ENCODE data around the gene PPP6R2. TPM values are rescaled to one million over a fixed set of nuclear protein-coding genes. Genes with fewer than 3 reads are reported as not detected.

The PPP6R2 gene
- polyA plus RNA-seq, 1 donor (not counting 4 experiments of a cell fraction or from before 2014, with no cell fraction given): 19.8 TPM

DNA sequence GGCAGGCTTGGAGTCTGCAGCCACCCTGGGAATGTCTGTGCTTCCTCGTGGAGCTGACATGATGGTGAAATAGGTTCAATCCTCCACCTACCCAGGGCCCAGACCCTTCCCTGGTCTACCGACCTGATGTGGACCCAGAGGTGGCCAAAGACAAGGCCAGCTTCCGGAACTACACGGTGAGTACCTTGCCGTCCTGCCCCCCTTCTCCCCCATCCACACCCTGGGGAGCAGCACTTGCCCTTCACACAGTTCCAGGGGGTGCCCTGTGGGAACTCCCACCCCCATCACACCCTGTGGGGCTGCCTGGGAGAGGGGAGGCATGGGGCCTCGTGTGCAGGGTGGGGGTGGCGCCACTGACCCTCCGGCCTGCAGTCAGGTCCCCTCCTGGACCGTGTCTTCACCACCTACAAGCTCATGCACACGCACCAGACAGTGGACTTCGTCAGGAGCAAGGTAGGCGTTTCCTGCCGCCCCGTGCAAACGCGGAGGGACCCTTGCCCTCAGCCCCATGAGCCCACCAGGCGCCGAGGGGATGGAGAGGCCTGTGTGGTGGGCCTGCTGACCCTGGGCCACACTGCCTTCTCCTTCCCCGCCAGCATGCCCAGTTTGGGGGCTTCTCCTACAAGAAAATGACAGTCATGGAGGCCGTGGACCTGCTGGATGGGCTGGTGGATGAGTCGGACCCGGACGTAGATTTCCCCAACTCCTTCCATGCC lies 144.3 kb downstream of the PPP6R2 start:
- Histone ChIP-seq H3K36me3 (ENCODE audit: control insufficient read depth in 2 of 2, extremely low read depth in 1 of 2, insufficient read depth in 2 of 2, low read length in 2 of 2) (no peaks in the 10 kb centered on the region), H2AFZ (ENCODE audit: control insufficient read depth, low read length) (no peak overlapping the region), H4K20me1 (ENCODE audit: control insufficient read depth, extremely low read depth, insufficient read depth, low read length) (peaks cover 3% of the 10 kb centered on the region), H3K9ac (ENCODE audit: control insufficient read depth, extremely low read depth, insufficient read depth, low read length) (no peak overlapping the region), H3K4me1 (ENCODE audit: control insufficient read depth, extremely low read depth, insufficient read depth, low read length) (no peaks in the 10 kb centered on the region), H3K9me3 (ENCODE audit: control insufficient read depth, low read depth, low read length) (no peaks in the 10 kb centered on the region), H3K9me1 (ENCODE audit: control insufficient read depth, extremely low read depth, insufficient read depth, low read length) (no peaks in the 10 kb centered on the region), H3K27me3 (ENCODE audit: control insufficient read depth, extremely low read depth, insufficient read depth, low read length) (peaks cover 13% of the 10 kb centered on the region), H3K27ac (ENCODE audit: control insufficient read depth, insufficient read depth, low read length) (no peak overlapping the region), H3K4me3 (ENCODE audit: control insufficient read depth in 2 of 3, extremely low read depth in 1 of 3, insufficient read depth in 2 of 3, low read depth in 1 of 3, low read length in 3 of 3) (no peak overlapping the region), H3K4me2 (ENCODE audit: control insufficient read depth, extremely low read depth, insufficient read depth, low read depth, low read length) (no peak overlapping the region), H3K79me2 (ENCODE audit: control insufficient read depth, insufficient read depth, low read length) (no peaks in the 10 kb centered on the region)
- TF ChIP-seq EZH2 (IDR thresholded peaks at IDR 0.05; ENCODE audit: low read length): no peak
- TF ChIP-seq, protein P1, sequence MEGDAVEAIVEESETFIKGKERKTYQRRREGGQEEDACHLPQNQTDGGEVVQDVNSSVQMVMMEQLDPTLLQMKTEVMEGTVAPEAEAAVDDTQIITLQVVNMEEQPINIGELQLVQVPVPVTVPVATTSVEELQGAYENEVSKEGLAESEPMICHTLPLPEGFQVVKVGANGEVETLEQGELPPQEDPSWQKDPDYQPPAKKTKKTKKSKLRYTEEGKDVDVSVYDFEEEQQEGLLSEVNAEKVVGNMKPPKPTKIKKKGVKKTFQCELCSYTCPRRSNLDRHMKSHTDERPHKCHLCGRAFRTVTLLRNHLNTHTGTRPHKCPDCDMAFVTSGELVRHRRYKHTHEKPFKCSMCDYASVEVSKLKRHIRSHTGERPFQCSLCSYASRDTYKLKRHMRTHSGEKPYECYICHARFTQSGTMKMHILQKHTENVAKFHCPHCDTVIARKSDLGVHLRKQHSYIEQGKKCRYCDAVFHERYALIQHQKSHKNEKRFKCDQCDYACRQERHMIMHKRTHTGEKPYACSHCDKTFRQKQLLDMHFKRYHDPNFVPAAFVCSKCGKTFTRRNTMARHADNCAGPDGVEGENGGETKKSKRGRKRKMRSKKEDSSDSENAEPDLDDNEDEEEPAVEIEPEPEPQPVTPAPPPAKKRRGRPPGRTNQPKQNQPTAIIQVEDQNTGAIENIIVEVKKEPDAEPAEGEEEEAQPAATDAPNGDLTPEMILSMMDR (optimal IDR thresholded peaks at IDR 0.05 in 1 of 3, IDR thresholded peaks at IDR 0.05 in 1 of 3, conservative IDR thresholded peaks at IDR 0.05 in 1 of 3; ENCODE audit: extremely low read depth in 1 of 3, insufficient read depth in 2 of 3, low read length in 3 of 3): no peak
- dilution Hi-C loops (cut with MboI; ENCODE audit: extremely low pct_ligation_motif_present, low sequenced_read_pairs): no loop called here
- DNase-seq (ENCODE audit: low read depth, low spot score) (no peak), FAIRE-seq (no peak)

DNA sequence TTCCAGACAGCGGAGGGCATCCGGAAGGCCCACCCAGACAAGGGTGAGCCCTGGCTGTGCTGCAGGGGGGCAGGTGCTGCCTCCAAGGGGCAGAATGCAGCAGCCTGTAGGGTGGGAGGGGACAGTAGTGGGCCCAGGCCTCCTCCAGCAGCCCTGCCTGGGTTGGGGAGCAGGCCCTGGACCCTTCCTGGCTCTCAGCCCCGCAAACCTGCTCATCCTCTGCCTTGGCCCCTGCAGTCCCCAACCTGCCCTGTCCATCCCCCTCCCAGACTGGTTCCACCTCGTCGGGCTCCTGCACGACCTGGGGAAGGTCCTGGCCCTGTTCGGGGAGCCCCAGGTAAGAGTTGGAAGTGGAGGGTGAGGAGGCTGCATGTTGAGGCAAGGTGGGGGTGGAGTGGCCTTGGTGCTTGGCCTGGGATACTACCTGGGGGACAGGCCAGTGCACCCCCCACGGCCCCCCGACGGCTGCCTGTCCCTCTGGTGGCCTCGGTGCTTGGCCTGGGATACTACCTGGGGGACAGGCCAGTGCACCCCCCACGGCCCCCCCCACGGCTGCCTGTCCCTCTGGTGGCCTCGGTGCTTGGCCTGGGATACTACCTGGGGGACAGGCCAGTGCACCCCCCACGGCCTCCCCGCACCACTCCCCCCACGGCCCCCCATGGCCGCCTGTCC lies 145.0 kb downstream of the PPP6R2 start:
- Histone ChIP-seq H3K9me1 (ENCODE audit: control insufficient read depth, extremely low read depth, insufficient read depth, low read length) (no peaks in the 10 kb centered on the region), H3K4me3 (ENCODE audit: control insufficient read depth in 2 of 3, extremely low read depth in 1 of 3, insufficient read depth in 2 of 3, low read depth in 1 of 3, low read length in 3 of 3) (no peak overlapping the region), H4K20me1 (ENCODE audit: control insufficient read depth, extremely low read depth, insufficient read depth, low read length) (peaks cover 3% of the 10 kb centered on the region), H3K27me3 (ENCODE audit: control insufficient read depth, extremely low read depth, insufficient read depth, low read length) (peaks cover 8% of the 10 kb centered on the region), H3K36me3 (ENCODE audit: control insufficient read depth in 2 of 2, extremely low read depth in 1 of 2, insufficient read depth in 2 of 2, low read length in 2 of 2) (no peaks in the 10 kb centered on the region), H3K4me1 (ENCODE audit: control insufficient read depth, extremely low read depth, insufficient read depth, low read length) (no peaks in the 10 kb centered on the region), H3K27ac (ENCODE audit: control insufficient read depth, insufficient read depth, low read length) (no peak overlapping the region), H3K9ac (ENCODE audit: control insufficient read depth, extremely low read depth, insufficient read depth, low read length) (no peak overlapping the region), H3K79me2 (ENCODE audit: control insufficient read depth, insufficient read depth, low read length) (no peaks in the 10 kb centered on the region), H3K4me2 (ENCODE audit: control insufficient read depth, extremely low read depth, insufficient read depth, low read depth, low read length) (no peak overlapping the region), H3K9me3 (ENCODE audit: control insufficient read depth, low read depth, low read length) (no peaks in the 10 kb centered on the region), H2AFZ (ENCODE audit: control insufficient read depth, low read length) (no peak overlapping the region)
- dilution Hi-C loops (cut with MboI; ENCODE audit: extremely low pct_ligation_motif_present, low sequenced_read_pairs): no loop called here
- DNase-seq (ENCODE audit: low read depth, low spot score) (no peak), FAIRE-seq (no peak)
- TF ChIP-seq EZH2 (IDR thresholded peaks at IDR 0.05; ENCODE audit: low read length): no peak
- TF ChIP-seq, protein P1 (optimal IDR thresholded peaks at IDR 0.05 in 1 of 3, IDR thresholded peaks at IDR 0.05 in 1 of 3, conservative IDR thresholded peaks at IDR 0.05 in 1 of 3; ENCODE audit: extremely low read depth in 1 of 3, insufficient read depth in 2 of 3, low read length in 3 of 3): no peak

All from keratinocyte (primary cell).